T-helper 9 cell (primary cell): ENCODE data around the gene KLHL14.
"Not testable (repeated sequence)": the region's sequence is repeated elsewhere in the genome, so short reads cannot be mapped to it uniquely, and the experiment has no call there.

Experiments
- DNase-seq: peaks from one replicate; pipeline ENCODE4 v3.0.0-alpha.2; 2020

The KLHL14 gene

DNA sequence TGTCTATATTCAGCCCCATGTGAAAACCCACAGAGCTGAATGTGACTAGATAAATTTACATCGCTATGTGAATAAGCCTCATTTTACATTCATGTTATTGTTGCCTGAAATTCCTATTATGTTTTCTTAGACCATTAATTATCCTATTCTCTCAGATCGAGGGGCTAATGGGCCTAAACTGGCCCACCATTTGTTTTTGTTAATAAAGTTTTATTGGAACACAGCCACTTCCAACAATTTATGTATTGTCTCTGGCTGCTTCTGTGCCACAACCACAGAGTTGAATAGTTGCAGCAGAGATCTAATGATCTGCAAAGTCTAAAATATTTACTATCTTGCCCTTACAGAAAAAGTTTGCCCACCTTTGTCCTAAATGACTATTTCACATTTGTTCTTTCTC lies 61.0 kb downstream of the KLHL14 start:
- DNase-seq: no peak

DNA sequence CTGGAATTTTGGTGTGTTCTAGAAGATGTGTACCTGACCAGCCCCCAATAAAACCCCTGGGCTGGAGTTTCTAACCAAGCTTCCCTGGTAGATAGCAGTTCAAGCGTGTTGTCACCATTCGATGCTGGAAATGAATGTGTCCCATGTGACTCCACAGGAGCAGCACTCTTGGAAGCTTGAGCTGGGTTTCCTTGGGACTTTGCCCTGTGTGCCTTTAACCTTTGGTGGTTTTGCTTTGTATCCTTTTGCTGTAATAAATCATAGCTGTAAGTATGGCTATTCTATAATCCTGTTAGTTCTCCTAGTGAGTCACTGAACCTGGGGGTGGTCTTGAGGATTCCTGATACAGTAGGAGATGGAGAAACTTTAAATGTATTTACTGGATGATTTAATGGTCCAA lies 65.2 kb downstream of the KLHL14 start:
- no peak for DNase-seq

DNA sequence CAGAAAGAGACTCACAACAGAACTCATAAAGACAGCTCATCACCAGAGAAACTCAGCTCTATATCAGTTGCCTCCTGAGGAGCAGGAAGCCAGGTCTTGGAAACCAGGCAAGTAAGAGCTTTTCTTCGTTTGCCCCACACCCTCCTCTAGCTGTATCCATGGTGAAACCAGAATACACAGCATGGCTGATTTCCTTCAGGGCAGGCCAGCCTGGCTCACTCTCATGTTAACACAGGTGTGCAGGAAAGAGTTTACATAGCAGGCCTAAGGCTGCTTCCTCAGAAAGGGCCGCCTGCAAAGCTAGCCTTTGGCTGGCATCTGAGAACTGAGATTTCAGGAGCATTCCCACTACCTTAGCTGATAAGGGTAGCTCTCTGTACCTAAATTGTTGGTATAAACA lies 65.7 kb downstream of the KLHL14 start:
- no peak for DNase-seq

DNA sequence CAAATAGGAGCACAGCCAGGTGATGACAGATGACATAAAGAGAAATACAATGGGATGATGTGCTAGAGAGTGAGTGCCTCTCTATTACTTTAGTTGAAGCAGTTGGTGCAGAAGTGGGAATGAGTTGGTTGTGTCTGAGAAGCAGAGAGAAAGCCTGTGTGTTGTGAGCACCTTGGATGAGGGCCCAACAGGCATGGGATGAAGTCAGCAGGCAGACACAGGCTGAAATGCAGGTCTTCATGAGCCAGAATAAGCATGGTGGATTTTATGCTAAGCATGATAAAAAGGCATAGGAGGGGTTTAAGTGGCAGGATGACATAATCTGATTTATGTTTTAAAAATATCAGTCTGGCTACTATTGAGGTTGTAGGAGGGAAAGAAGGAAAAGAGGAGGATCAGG lies 71.5 kb downstream of the KLHL14 start:
- DNase-seq: no peak

DNA sequence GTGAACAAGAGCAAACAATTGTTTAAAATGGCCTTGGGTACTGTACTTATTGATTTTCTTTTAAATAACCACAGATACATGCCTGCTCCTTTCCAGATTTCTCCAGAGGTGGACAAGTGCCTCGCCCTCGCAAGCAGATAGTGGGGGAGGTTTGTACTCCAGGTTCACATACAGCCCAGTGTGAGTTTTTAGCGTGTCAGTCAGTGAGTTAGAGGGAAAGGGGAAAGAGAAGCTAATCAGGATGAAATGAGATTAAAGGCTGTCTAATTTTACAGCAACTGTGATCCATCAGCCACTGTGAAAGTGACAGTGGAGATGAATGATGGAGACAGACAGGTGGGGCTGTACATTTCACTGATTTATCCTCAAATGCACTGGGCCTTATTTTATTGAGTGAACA lies 74.7 kb downstream of the KLHL14 start:
- no peak for DNase-seq

DNA sequence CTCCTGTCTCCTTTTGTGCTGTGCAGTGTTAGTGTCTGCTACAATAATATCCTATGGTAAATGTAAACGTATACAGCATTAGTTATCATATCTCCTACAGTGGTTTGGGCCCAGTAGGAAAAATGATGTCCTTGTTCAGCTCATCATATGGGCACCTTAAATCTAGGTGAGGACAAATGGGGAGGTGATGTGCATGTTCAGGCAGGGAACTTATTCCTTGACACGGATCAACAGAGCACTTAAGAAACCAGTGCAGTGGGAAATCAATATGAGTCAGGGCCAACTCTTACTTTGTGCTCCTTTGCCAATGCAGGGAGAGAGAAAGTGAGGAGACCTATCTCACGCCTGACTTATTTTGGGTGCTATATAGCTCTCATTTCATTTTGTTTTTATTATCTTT lies 76.4 kb downstream of the KLHL14 start:
- DNase-seq: no peak

DNA sequence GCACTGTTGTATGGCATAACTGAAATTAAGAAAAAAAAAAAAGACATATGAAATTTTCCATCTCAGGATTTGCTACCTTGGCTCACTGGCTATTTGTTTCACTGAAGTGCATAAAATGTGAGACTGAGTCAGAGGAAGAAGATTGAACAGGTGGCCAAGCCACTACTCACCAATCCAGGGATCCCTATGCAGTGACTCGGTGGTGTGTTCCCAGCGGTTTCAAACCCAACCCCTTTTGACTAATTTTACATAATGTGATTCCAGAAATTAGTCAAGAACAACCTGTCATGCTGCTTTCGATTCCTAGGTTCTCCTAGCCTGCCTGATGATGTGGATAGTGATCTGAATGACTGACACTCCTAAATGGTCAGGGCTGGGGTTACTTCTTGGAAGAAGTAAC lies 77.3 kb downstream of the KLHL14 start:
- DNase-seq: no peak

DNA sequence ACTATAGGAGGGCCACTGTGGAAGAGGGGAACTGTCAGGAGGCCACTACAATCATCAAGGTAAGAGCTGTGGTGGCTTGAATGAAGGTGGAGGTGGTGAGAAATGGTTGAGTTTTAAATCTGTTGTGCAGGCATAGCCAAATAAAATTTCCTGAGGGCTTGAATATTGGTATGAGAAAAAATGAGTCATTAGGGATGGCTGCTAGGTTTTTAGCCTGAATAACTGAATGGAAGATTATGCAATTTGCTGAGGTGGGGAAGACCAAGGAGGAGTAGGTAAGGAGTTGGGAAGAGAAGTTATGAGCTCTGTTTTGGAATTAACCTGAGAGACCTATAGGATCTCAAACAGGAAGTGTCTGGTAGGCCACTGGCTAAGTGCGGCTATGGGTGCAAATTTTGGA lies 84.0 kb downstream of the KLHL14 start:
- DNase-seq: no peak

DNA sequence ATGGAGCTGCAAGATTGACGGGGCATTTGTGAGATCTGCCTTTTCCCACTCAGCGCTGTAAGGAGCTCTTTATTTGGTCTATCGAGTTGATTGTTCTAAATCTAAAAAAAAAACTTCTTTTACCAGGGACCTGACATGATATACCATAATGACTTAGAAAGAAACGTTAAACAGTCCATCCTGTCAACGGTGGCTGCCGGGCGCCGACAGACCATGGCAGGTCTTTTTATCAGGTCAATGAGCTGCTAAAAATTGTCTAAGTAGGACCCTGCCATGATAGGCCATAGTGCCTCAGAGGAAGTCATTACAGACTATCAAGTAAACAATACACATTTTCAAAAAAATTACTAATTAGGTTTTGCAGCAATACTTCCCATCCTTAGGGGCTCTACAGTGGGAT lies 87.9 kb downstream of the KLHL14 start:
- DNase-seq: no peak

DNA sequence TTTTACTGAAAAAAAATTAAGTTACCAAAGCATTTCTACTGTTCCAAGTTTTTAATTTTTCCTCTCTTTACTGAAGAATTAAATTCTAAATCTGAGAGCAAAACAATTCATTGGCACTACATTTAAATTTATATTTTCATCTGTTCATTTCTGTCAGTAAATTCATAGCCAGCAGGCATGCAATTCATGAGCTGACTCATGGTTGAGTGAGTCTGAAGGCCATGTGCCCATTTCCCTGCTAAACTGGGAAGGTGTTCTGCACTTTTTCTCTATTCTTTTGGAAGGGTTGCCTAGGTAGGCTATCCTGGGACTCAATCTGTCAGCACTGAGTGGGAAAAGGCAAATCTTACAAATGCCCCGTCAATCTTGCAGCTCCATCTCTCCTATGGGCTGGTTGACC lies 88.7 kb downstream of the KLHL14 start:
- DNase-seq: no peak

DNA sequence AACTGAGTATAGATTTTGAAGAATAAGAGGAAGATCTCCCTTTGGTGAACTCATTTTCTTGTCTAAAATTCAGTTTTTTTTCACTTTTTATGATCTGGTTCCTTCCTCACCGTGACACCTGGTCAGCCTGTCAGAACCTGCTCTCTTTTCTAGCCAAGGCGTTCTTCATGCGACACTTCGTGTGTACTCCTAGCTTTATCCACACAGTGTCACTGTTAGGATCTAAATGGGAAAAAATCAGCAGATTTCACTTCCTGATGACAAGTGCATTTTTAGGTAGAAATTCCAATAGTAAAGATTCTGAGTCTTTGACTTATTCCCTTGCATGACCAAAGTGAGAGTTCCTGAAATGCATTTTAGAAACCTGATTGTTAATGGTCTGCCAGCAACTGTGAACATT lies 89.8 kb downstream of the KLHL14 start:
- DNase-seq: no peak

DNA sequence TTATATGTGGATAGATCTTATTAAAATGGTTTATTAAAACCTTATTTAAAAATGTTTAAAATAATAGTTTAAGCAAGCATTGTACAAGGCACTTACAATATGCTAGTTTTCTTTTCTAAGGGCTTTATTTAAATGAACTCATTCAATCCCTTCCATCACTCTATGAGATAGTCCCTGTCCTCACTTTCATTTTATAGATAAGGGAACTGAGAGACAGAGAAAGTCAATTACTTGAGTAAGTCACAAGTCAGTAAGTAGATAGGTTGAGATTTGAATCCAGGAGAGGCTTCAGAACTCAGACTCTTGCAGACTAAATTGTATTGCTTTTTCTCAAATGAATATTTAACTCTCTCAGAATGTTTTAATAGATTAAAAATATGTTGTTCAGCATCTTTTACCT lies 95.2 kb downstream of the KLHL14 start:
- DNase-seq: no peak

DNA sequence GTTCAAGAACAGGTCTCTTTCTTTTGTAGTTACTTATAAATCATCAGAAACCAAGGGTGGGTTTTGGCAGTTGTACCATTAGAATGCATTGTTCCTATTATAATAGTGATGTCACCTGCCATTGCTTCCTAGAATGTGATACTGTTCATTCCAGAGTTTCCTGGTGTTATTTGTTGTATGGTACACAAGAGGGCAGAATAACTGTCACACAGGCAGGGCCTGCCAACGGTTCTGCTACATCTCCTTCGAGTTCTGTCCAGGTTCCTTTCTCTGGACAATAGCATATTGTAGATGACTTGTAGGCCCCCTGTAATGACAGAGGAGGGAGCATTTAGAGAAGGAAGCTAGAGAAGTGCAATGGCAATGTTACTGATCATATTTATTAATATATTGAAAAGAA lies 98.3 kb downstream of the KLHL14 start:
- no peak for DNase-seq

DNA sequence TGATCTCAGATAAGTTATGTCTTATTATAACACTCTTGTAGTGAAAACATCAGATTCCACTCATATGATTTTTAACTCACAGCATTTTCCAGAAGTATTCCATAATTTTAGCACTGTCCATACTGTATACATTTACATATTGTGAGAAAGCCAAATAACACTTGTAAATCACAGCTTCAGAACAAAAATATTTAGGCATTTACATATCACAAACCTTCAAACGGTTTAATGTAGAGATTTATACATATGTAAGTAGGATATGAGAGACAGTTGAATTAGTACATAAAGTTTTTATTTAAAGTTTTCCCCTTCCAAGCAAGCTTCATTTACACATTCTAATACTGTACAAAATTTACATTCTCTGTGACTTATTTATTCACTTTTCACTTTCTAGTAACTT lies 100.4 kb downstream of the KLHL14 start:
- no peak for DNase-seq

DNA sequence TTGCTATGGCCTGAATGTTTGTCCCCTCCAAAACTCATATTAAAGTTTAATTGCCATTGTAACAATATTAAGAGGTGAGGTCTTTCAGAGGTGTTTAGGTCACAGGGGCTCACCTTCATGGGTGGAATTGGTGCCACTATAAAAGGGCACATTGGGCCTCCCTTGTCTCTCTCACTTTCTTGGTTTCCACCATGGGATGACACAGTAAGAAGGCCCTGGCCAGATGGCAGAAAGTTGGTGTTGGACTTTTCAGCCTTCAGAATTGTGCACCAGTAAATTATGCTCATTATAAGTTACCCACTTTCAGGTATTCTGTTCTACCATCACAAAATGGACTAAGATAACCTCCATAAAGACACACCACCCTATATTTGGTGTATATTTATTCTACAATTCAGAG lies 102.1 kb downstream of the KLHL14 start:
- DNase-seq: no peak

DNA sequence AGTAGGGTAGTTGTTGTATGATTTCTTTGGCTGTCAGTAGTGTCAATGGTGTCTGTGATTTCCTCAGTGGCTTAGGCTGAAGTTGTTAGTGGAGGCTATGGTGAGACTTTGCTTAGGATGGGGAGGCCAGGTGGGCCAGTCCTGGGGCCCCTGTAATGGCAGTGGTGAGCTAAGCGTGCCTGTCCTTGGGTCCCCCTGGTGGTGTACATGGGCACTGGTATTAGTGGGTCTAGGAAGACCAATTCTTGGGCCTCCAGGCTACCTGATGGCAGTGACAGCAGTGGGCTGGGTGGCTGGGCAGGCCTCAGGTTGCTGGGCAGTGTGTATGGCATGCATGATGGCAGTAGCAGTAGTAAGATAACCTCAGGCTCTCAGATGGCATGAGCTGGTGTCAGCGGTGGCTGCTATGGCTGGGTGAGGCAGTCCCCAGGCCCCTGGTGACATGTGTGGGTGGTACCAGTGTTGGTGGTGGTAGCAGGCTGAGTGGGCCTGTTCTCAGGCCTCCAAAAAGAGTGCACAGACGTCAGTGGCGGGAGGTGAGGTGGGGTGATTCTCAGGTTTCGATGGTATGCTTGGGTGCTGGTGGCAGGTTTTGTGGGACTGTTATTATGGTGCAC lies 103.2 kb downstream of the KLHL14 start:
- no peak for DNase-seq

DNA sequence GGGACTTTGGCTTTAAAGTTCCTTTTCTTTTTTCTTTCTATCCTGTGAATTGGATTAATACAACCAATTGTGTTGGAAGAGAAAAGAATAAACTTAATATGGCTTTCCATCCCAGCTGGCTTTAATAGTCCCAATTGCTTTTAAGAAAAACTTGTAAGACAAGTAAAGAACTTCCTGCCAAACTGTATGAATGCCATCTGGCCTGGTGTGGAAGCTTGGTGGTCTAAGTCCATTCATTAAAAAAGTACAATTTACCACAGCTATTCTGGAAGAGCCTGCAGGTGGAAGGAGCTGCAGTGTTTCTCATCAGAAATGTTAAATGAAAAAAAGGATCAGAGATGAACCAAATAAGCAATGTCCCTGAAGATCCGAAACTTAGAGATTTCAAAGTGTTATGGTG lies 103.9 kb downstream of the KLHL14 start:
- no peak for DNase-seq

DNA sequence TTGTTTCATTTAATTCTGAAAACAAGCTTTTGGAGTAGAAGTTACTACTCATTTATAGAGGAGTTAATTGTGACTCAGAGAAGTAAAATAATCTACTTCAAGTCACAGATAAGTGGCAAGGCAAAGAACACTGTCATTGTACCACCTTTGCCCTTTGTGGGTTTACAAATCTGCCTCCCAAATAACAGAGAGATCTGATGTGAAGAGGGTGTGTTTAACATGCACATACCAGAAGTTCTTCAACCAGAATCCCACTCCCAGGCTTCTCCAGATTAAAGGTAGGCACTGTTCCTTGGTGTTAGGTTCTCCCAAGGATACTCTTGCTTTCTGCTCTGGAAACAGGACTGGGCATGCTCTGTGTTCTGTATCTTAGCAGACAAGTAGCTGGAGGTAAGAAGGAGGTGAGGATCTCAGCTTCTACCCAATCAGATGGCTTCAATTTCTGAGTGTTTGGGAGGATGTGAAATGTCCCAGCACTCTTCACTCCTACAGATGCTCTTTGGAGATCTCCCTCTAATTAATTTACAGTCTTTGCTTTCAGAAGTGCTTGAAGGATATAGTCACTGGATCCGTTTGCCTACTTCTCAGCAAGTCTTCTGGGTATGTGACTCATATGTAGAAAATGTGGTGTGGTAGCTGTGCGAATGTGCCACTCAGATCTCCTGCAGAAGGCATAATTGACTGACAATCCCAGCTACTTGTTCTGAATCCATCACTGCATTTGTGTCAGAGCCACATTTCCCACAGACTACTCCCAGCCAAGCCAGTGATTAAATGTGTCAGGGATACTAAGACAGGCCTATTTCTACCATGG lies 111.1 kb downstream of the KLHL14 start:
- DNase-seq: no peak

DNA sequence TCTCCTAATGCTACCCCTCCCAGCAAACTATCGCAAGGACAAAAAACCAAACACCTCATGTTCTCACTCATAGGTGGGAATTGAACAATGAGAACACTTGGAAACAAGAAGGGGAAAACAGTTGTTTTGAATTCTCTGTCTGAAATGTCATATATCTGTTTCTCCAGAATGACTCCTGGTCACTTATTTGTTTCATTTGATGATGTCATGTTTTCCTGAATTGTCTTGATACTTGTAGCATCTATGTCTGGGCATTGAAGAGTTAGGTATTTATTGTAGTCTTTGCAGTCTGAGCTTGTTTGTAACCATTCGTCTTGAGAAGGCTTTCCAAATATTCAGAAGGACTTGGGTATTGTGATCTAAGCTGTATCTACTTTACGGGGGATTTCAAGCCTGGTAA lies 118.3 kb downstream of the KLHL14 start:
- DNase-seq: not testable (repeated sequence)

DNA sequence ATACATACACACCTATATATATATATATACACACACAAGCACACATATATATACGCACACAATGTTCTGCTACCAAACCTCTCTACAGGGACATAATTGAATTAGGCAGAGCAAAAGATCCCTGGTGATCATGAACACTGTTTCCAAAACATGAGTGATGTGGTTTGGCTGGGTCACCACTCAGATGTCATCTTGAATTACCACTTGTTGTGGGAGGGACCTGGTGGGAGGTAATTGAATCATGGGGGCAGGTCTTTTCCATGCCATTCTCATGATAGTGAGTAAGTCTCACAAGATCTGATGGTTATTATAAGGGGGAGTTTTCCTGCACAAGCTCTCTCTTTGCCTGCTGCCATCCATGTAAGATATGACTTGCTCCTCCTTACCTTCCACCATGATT lies 135.2 kb downstream of the KLHL14 start:
- DNase-seq: not testable (repeated sequence)

DNA sequence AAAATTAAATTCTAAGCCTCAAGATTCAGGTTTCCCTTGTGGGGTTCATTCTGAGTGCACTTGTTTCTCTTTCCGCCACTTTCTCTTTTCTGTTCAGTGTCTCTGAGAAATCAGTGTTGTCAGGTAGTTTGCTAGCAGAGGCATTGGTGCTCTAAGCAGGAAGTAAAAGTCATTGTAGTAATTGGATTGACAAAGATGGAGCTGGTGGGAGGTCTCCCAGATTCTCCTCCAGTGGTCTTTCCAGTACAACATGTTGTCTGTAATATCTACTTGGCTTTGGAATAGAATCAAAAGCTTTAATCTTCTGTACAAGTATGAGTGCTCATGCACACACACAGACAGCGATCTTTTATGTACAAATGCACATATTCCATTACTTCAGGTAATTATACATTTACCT lies 135.6 kb downstream of the KLHL14 start:
- DNase-seq: no peak

DNA sequence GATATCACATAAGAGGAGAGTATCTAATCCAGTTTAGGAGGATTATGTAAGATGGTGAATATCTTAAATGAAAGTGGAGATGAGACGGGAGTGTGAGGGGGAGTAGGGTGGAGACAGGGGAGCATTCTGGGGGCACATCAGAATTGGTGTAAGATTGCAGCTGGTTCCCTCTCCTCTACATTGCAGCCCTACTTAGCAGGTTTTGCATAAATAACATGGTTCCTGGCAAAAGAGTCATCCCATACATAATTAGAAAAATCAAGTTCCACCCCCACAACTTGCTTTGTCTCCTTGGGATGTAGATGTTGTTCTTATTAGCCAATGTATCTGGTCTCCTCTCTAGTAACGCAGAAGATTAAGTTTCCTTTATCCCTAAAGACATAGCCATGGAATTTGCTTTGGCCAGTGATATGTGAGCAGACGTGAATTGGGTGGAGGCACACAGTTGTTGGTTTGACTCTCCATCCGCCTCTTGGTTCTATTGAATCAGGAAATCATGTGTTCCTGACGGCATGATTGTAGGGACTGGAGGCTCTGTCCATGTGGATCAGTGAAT lies 137.9 kb downstream of the KLHL14 start:
- DNase-seq: no peak

DNA sequence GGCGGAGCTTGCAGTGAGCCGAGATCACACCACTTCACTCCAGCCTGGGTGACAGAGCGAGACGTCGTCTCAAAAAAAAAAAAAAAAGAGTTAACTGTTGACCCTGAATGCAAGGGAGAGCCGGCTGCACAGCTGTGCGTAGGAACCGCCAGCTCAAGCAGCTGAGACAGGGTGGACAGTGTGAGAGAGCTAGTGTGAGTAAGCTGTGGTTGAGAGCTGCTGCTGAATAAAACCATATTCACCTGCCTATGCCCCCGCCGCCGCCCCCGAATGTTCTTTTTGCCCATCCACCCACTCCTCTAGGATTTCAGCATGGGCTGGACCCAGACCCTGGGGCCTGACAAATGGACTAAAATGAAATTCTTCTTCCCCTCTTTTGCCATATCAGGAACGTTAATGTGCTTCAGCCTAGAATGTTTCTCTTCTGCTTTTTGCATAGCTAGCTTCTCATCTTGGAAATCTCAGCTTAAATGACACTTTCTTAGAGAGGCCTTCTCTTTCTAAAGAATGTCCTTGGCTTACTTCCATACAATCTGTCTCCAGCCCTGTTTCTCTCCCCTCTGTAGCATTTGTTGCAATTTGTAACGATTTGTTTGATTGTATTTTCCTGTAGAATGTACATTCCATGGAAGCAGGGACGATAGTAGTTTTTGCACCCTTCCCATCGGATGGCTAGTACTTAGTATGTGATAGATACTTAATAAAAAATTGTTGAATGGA lies 142.7 kb downstream of the KLHL14 start:
- DNase-seq: no peak

DNA sequence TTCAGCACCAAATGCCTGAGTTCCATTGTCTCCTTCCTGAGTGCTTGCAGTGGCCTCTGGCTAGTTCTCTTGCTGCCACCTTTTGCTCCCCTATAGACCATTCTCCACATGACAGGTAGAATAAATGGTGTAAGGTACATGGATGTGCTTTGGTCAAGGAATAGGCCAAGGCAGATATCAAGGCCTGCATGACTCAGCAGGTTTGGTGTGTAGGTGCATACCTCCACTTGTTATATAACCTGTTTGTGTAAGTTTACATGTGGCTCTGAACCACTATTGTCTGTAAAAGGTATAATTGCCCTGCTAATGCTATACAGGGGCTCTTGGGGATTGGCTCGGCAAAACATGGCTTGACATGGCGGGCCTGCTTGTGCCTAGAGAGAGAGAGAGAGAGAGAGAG lies 143.5 kb downstream of the KLHL14 start:
- no peak for DNase-seq
